ENCODE measurements around the gene YOD1. TPM values are rescaled to one million over a fixed set of nuclear protein-coding genes. Genes with fewer than 3 reads are reported as not detected.
A peak's percentile ranks its signal among the peaks of the same experiment; 100 is the strongest.

The YOD1 gene
- total RNA-seq, 1 donor from 2014 or later = 4.2 TPM

DNA sequence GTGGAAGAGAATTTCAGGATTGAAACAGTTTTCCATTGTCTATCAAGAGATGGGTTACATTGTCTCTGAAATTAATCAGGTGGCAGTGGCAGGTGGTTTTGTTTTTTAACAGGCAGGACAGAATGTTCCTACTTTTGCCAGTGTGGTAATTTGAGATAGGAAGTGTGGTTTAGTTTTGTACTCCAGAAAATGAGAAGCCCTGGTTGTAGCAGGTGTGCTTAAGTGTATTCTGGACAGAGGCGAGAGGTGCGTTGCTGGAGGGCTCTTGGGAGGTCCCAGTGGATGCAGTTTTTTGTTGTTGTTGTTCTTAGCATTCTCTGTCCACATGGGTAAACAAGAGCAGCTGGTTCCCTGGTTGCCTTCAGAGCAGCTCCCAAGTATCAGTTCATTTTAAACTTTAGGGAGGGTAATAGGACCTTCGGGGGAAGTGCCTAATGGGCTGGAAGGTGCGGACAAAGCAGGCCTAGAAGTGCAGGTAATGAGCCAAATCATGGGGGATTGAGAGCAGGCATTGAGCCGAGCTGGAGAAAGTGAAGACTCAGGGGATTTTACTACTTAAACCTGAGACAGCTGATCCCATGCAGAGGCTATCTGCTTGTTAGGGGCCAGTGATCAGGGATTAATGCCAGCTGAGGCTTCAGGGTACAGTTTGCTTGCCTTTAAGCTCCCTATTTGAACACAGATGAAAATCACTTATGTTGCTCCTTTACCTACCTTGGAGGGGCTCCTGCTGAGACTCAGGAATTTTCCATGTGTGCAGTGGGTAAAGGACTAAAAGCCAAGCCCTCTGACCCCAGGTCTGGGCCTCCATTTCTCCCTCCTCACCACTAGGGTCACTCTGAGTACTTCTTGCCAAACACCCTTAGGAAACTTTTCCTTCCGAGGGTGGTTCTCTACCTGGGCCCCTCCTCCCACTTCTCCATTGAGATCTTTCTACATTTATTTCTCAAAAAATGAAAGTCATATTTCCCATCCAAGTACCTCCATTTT is 8.2 kb upstream of the YOD1 start:
- Histone ChIP-seq H3K9me3 (replicated peaks) (no peaks in the 10 kb centered on the region), H3K27me3 (ENCODE audit: low read depth) (no peaks in the 10 kb centered on the region), H3K4me1 (peaks cover 59% of the 10 kb centered on the region), H3K36me3 (peaks cover 45% of the 10 kb centered on the region), H3K4me3 (peak overlapping the region; percentile 44), H3K27ac (replicated peaks) (peak overlapping the region; percentile 97)
- no peak for DNase-seq
- intact Hi-C loops (cut with micrococcal nuclease) = no loop called here
- TF ChIP-seq, protein P1, sequence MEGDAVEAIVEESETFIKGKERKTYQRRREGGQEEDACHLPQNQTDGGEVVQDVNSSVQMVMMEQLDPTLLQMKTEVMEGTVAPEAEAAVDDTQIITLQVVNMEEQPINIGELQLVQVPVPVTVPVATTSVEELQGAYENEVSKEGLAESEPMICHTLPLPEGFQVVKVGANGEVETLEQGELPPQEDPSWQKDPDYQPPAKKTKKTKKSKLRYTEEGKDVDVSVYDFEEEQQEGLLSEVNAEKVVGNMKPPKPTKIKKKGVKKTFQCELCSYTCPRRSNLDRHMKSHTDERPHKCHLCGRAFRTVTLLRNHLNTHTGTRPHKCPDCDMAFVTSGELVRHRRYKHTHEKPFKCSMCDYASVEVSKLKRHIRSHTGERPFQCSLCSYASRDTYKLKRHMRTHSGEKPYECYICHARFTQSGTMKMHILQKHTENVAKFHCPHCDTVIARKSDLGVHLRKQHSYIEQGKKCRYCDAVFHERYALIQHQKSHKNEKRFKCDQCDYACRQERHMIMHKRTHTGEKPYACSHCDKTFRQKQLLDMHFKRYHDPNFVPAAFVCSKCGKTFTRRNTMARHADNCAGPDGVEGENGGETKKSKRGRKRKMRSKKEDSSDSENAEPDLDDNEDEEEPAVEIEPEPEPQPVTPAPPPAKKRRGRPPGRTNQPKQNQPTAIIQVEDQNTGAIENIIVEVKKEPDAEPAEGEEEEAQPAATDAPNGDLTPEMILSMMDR (IDR thresholded peaks at IDR 0.05; ENCODE audit: borderline replicate concordance) = no peak

DNA sequence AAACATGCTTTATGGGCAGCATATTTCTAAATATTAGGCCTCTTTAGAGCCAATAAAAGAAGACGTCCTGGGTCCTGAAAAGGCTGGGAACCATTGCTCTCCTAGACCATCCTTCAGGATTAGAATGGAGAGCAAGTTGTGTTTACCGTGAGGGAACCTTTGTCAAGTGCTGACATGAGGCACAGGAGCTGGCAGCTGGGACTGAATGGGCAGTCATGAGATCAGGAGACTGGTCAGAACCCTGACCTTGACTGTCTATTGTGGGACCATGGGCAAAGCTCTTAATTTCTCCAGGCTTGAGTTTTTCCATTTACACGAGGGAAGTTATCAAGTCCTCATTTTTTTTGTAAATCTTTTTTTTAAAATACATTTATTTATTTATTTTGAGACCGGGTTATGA is 7.2 kb upstream of the YOD1 start:
- peak overlapping the region; percentile 97 for H3K27ac ChIP-seq (replicated peaks)
- intact Hi-C loops (cut with micrococcal nuclease) = no loop called here
- no peaks in the 10 kb centered on the region for H3K27me3 ChIP-seq (ENCODE audit: low read depth)
- H3K9me3 ChIP-seq (replicated peaks) = no peaks in the 10 kb centered on the region
- H3K4me1 ChIP-seq = peaks cover 57% of the 10 kb centered on the region
- DNase-seq = peak; percentile 41
- TF ChIP-seq, protein P1 (IDR thresholded peaks at IDR 0.05; ENCODE audit: borderline replicate concordance) = no peak
- peak overlapping the region; percentile 84 for H3K4me3 ChIP-seq
- H3K36me3 ChIP-seq = peaks cover 38% of the 10 kb centered on the region

DNA sequence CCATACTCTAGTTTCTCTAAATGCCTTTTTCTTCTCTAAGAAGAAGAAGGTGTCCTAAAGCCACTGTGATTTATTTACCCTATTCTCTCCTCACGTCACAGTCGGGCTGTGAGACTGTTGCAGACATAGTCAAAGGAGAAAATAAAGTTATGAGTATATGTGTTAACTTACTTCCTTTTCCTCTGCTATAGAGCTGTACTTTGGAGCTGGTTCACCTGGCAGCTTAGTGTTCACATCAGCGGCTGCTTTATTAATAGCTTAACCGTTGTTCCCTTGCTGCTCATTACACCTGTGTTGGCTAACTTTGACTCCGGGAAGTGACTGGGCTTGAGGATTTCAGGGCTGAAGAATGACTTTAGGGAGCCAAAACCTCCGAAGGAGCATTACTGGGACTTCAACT is 5.7 kb upstream of the YOD1 start:
- H3K4me3 ChIP-seq = peak overlapping the region; percentile 84

DNA sequence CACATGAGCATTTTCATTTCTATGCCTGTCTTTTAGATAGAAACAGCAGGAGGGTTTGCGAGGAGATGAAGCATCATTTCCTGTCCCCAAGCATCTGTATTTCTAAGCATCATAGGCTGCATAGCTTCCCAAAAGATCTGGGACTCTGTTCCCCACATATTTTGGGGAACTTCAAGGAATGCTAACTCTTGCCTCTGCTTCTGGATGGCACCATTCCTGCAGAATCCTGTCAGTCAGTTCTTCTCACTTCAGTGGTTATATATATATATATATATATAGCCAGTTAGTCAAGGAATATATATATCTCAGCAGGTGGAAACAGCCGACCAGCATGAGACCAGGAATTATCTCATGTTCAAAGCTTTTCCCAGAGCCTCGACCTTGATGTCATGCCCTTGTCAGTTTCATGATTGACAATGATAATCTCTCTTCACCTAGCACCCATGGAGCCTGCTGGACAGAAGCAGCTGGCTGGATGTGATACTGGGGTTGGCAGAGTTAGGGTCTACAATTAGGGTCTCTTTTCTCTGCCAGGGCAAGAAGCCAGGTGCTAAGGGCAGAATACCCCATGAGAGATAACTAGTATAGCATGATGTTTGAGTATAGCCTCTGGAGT is 4.5 kb upstream of the YOD1 start:
- DNase-seq = no peak
- peaks cover 60% of the 10 kb centered on the region for H3K4me1 ChIP-seq
- peak overlapping the region; percentile 97 for H3K27ac ChIP-seq (replicated peaks)
- TF ChIP-seq, protein P1 (IDR thresholded peaks at IDR 0.05; ENCODE audit: borderline replicate concordance) = no peak
- peak overlapping the region; percentile 84 for H3K4me3 ChIP-seq
- H3K36me3 ChIP-seq = peaks cover 13% of the 10 kb centered on the region
- intact Hi-C loops (cut with micrococcal nuclease) = no loop called here
- no peaks in the 10 kb centered on the region for H3K27me3 ChIP-seq (ENCODE audit: low read depth)
- no peaks in the 10 kb centered on the region for H3K9me3 ChIP-seq (replicated peaks)

More for the DNA sequence above, 5.7 kb upstream of the YOD1 start:
- peaks cover 57% of the 10 kb centered on the region for H3K4me1 ChIP-seq
- intact Hi-C loops (cut with micrococcal nuclease) = no loop called here
- peaks cover 22% of the 10 kb centered on the region for H3K36me3 ChIP-seq
- H3K9me3 ChIP-seq (replicated peaks) = no peaks in the 10 kb centered on the region
- no peaks in the 10 kb centered on the region for H3K27me3 ChIP-seq (ENCODE audit: low read depth)
- TF ChIP-seq, protein P1 (IDR thresholded peaks at IDR 0.05; ENCODE audit: borderline replicate concordance) = no peak
- H3K27ac ChIP-seq (replicated peaks) = peak overlapping the region; percentile 97
- no peak for DNase-seq

DNA sequence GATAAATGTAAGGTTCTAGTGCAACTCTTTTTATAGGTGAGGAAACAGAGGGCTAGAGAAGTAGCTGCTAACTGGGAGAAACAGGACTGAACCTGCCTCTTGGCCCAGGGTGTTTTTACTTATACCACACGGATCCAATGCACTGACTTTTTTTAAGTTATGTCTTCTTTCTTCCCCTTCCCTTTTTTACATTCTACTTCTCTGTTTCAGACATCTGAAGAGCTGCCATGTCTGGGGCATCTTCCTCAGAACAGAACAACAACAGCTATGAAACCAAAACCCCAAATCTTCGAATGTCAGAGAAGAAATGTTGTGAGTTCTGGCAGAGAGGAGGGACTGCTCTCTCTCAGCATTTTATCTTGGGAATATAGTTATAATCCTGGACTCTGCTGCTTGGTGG is 3.5 kb upstream of the YOD1 start:
- Histone ChIP-seq H3K9me3 (replicated peaks) (no peaks in the 10 kb centered on the region), H3K4me3 (peak overlapping the region; percentile 84)

More for the DNA sequence above, 3.5 kb upstream of the YOD1 start:
- intact Hi-C loops (cut with micrococcal nuclease) = no loop called here
- Histone ChIP-seq H3K4me1 (peaks cover 59% of the 10 kb centered on the region), H3K36me3 (peaks cover 3% of the 10 kb centered on the region), H3K27me3 (ENCODE audit: low read depth) (no peaks in the 10 kb centered on the region), H3K27ac (replicated peaks) (peak overlapping the region; percentile 97)
- no peak for DNase-seq
- TF ChIP-seq, protein P1 (IDR thresholded peaks at IDR 0.05; ENCODE audit: borderline replicate concordance) = no peak
